Stimulated activated CD8-positive, alpha-beta memory T cell treated with anti-CD3 and anti-CD28 coated beads, Interleukin-4, amount 100 ng/mL, for 24 hours (primary cell): Measurements from ENCODE around the gene KLHL29.

Experiments
- DNase-seq: peaks from one replicate; pipeline ENCODE4 v3.0.0-alpha.2; 2020; ENCODE audit warnings: low read depth

KLHL29 gene

GRCh38 chr2:23594460-23594825 is 209.5 kb downstream of the KLHL29 start:
- DNase-seq = no peak

- DNase-seq = no peak
These were observed 210.0 kb downstream of the KLHL29 start for GRCh38 chr2:23595021-23595420.

- no peak for DNase-seq
These were observed 210.7 kb downstream of the KLHL29 start for GRCh38 chr2:23595601-23596251.

- DNase-seq = no peak
These were observed 211.4 kb downstream of the KLHL29 start for GRCh38 chr2:23596316-23596885.

- no peak for DNase-seq
These were observed 212.7 kb downstream of the KLHL29 start for GRCh38 chr2:23597687-23598086.

GRCh38 chr2:23599006-23599405 is 214.0 kb downstream of the KLHL29 start:
- DNase-seq = no peak

- DNase-seq = no peak
These were observed 214.7 kb downstream of the KLHL29 start for GRCh38 chr2:23599667-23600066.

- no peak for DNase-seq
These were observed 215.4 kb downstream of the KLHL29 start for GRCh38 chr2:23600346-23600745.

- no peak for DNase-seq
These were observed 216.5 kb downstream of the KLHL29 start for GRCh38 chr2:23601301-23601965.

- DNase-seq = no peak
These were observed 217.1 kb downstream of the KLHL29 start for GRCh38 chr2:23602116-23602515.

GRCh38 chr2:23603156-23603555 is 218.2 kb downstream of the KLHL29 start:
- no peak for DNase-seq

GRCh38 chr2:23603581-23603980 is 218.6 kb downstream of the KLHL29 start:
- no peak for DNase-seq

- no peak for DNase-seq
These were observed 219.8 kb downstream of the KLHL29 start for GRCh38 chr2:23604731-23605130.

GRCh38 chr2:23605236-23605635 is 220.3 kb downstream of the KLHL29 start:
- DNase-seq = no peak

- no peak for DNase-seq
These were observed 221.2 kb downstream of the KLHL29 start for GRCh38 chr2:23606196-23606595.

- no peak for DNase-seq
These were observed 222.0 kb downstream of the KLHL29 start for GRCh38 chr2:23606968-23607367.

GRCh38 chr2:23607925-23608324 is 222.9 kb downstream of the KLHL29 start:
- no peak for DNase-seq

- no peak for DNase-seq
These were observed 224.3 kb downstream of the KLHL29 start for GRCh38 chr2:23609254-23609653.

GRCh38 chr2:23611839-23612238 is 226.9 kb downstream of the KLHL29 start:
- DNase-seq = no peak

GRCh38 chr2:23614701-23615100 is 229.7 kb downstream of the KLHL29 start:
- no peak for DNase-seq

- no peak for DNase-seq
These were observed 230.4 kb downstream of the KLHL29 start for GRCh38 chr2:23615216-23616020.

GRCh38 chr2:23616630-23617029 is 231.7 kb downstream of the KLHL29 start:
- DNase-seq = no peak
